IMR-90 (cell line): Measurements from ENCODE around the gene PLOD3. TPM values are rescaled to one million over a fixed set of nuclear protein-coding genes. Genes with fewer than 3 reads are reported as not detected.

Experiments used
- ATAC-seq: fragments of 200-7000 bp; cut with Tn5 transposase; 2 replicates; pipeline ENCODE4 v1.9.1; 2020; ENCODE audit warnings: low read depth, mild to moderate bottlenecking, moderate library complexity
- BruUV-seq: library from RNA; stranded (reverse); fragments of 400-500 nt; replicated peaks from 2 replicates; lab custom pipeline; 2021; lab: Mats Ljungman, UMichigan
- CTCF ChIA-PET: fragments of 300-600 bp; formaldehyde crosslinking; extraction: SDS; loops from one replicate; lab custom pipeline; 2021; ENCODE audit warnings: antibody characterized with exemption; lab: Yijun Ruan, JAX
- POLR2A ChIA-PET: fragments of 300-600 bp; sonication (Branson Sonifier 250); formaldehyde crosslinking; loops from one replicate; lab custom pipeline; 2022; ENCODE audit warnings: antibody characterized with exemption; ENCODE audit not compliant: unreplicated experiment; lab: Charles Lee
- DNase-seq: peaks from one replicate; pipeline ENCODE4 v3.0.0; 2013
- H2AFZ ChIP-seq: replicated peaks from 2 replicates; pipeline ENCODE3; 2013; ENCODE audit warnings: low read length, mild to moderate bottlenecking; ENCODE audit not compliant: poor library complexity
- H2AK5ac ChIP-seq: 2 replicates; pipeline ENCODE4 v1.6.1; 2013; ENCODE audit warnings: low read depth, low read length, inconsistent platforms
- H2AK9ac ChIP-seq: replicated peaks from 2 replicates; pipeline ENCODE3; 2013; ENCODE audit warnings: mild to moderate bottlenecking, low read depth, low read length, moderate library complexity; ENCODE audit not compliant: poor library complexity
- H2BK120ac ChIP-seq: 2 replicates; pipeline ENCODE4 v1.6.1; 2013; ENCODE audit warnings: low read depth, low read length, inconsistent platforms
- H2BK15ac ChIP-seq: 3 replicates; pipeline ENCODE4 v1.6.1; 2013; ENCODE audit warnings: low read depth, low read length, inconsistent platforms
- H2BK20ac ChIP-seq: 2 replicates; pipeline ENCODE4 v1.6.1; 2013; ENCODE audit warnings: low read depth, mild to moderate bottlenecking, inconsistent platforms, low read length, moderate library complexity
- H2BK5ac ChIP-seq: 2 replicates; pipeline ENCODE4 v1.6.1; 2013; ENCODE audit warnings: mild to moderate bottlenecking, low read depth, low read length, inconsistent platforms; ENCODE audit not compliant: poor library complexity, severe bottlenecking
- H3K14ac ChIP-seq: replicated peaks from 2 replicates; pipeline ENCODE4 v1.6.1; 2013; ENCODE audit warnings: low read depth, low read length, inconsistent platforms
- H3K18ac ChIP-seq: 2 replicates; pipeline ENCODE4 v1.6.1; 2013; ENCODE audit warnings: low read depth, low read length, control low read depth
- H3K23ac ChIP-seq: 2 replicates; pipeline ENCODE4 v1.6.1; 2013; ENCODE audit warnings: low read depth, low read length, inconsistent platforms
- H3K27ac ChIP-seq: 2 replicates; pipeline ENCODE4 v1.5.1; 2013; ENCODE audit warnings: mild to moderate bottlenecking, control low read depth, low read length; ENCODE audit not compliant: insufficient read depth
- H3K27me3 ChIP-seq: 2 replicates; pipeline ENCODE4 v1.6.1; 2013; ENCODE audit warnings: low read length; ENCODE audit not compliant: control insufficient read depth, insufficient read depth
- H3K36me3 ChIP-seq: 2 replicates; pipeline ENCODE4 v1.6.1; 2013; ENCODE audit warnings: low read length, mixed read lengths; ENCODE audit not compliant: control insufficient read depth, insufficient read depth
- H3K4ac ChIP-seq: 2 replicates; pipeline ENCODE4 v1.6.1; 2013; ENCODE audit warnings: low read depth, low read length, inconsistent platforms
- H3K4me1 ChIP-seq: 2 replicates; pipeline ENCODE4 v1.6.1; 2013; ENCODE audit warnings: low read length, mixed read lengths; ENCODE audit not compliant: control insufficient read depth, insufficient read depth
- H3K4me2 ChIP-seq: 2 replicates; pipeline ENCODE4 v1.6.1; 2013; ENCODE audit warnings: low read depth, mild to moderate bottlenecking, control low read depth, low read length, moderate library complexity
- H3K4me3 ChIP-seq: 2 replicates; pipeline ENCODE4 v1.5.1; 2013; ENCODE audit warnings: low read depth, mild to moderate bottlenecking, control low read depth, low read length, moderate library complexity; ENCODE audit not compliant: insufficient read depth
- H3K56ac ChIP-seq: 2 replicates; pipeline ENCODE4 v1.6.1; 2013; ENCODE audit warnings: low read length, inconsistent platforms; ENCODE audit not compliant: insufficient read depth; ENCODE audit errors: extremely low read depth
- H3K79me1 ChIP-seq, 2 experiments: 2 replicates each; pipeline ENCODE4 v1.6.1; 2013; ENCODE audit warnings: low read length in 2 of 2, inconsistent platforms in 1 of 2, low read depth in 1 of 2
- H3K9ac ChIP-seq: 2 replicates; pipeline ENCODE4 v1.6.1; 2013; ENCODE audit warnings: low read depth, low read length, control low read depth
- H3K9me1 ChIP-seq: 2 replicates; pipeline ENCODE4 v1.6.1; 2013; ENCODE audit warnings: low read length, inconsistent platforms; ENCODE audit not compliant: insufficient read depth
- H3K9me3 ChIP-seq: 2 replicates; pipeline ENCODE4 v1.6.1; 2013; ENCODE audit warnings: low read length; ENCODE audit not compliant: control insufficient read depth, insufficient read depth
- H4K20me1 ChIP-seq: 2 replicates; pipeline ENCODE4 v1.6.1; 2013; ENCODE audit warnings: low read length, inconsistent platforms; ENCODE audit not compliant: insufficient read depth
- H4K5ac ChIP-seq: 2 replicates; pipeline ENCODE4 v1.6.1; 2013; ENCODE audit warnings: mild to moderate bottlenecking, low read depth, low read length, control low read depth
- H4K8ac ChIP-seq, 2 experiments: 2 replicates each; pipeline ENCODE4 v1.6.1; 2013; ENCODE audit warnings: low read depth in 2 of 2, low read length in 2 of 2, control low read depth in 1 of 2, inconsistent platforms in 1 of 2
- H4K91ac ChIP-seq: 2 replicates; pipeline ENCODE4 v1.6.1; 2013; ENCODE audit warnings: low read depth, low read length, inconsistent platforms; ENCODE audit not compliant: insufficient read depth
- MAFK ChIP-seq: IDR thresholded peaks from 2 replicates; pipeline ENCODE4 v1.6.1; 2012; ENCODE audit warnings: low read depth, low read length, improper control_type of control experiment
- RAD21 ChIP-seq: IDR thresholded peaks from 2 replicates; pipeline ENCODE4 v1.6.1; 2012; ENCODE audit warnings: low read length, improper control_type of control experiment
- WGBS, 2 experiments: methylation state at CpG; one replicate each; pipeline versions ENCODE4 v1.1.5 to v1.1.7; 2013; ENCODE audit warnings: missing lambda C conversion rate in 2 of 2; ENCODE audit not compliant: insufficient read length in 1 of 2; ENCODE audit errors: extremely low coverage in 2 of 2; 5-methylcytosine and 5-hydroxymethylcytosine counted together
- dilution Hi-C: fragments of 300-500 bp; cut with HindIII; formaldehyde crosslinking; loops from one replicate; pipeline ENCODE4 v1.14.3; 2018; ENCODE audit warnings: low sequenced_read_pairs; ENCODE audit not compliant: unreplicated experiment
- in situ Hi-C: fragments of 300-500 bp; cut with MboI; formaldehyde crosslinking; loops from 3 replicates; pipeline ENCODE4 v1.14.3; 2019; ENCODE audit warnings: low sequenced_read_pairs, inconsistent platforms, mixed read lengths
- intact Hi-C: fragments of 100-400 bp; cut with micrococcal nuclease; formaldehyde crosslinking; loops from 2 replicates; pipeline ENCODE4 v1.10.0; 2022
- polyA plus RNA-seq, 3 experiments: library from polyadenylated mRNA; depleted of rRNA; stranded (reverse); fragments of >200 nt; gene quantifications; 2 replicates each; pipeline ENCODE4 v1.2.3, GENCODE V29; 2012; ENCODE audit warnings: low replicate concordance in 1 of 3
- total RNA-seq: library from RNA; depleted of rRNA; stranded (reverse); fragments of >200 nt; gene quantifications from 2 replicates; pipeline ENCODE4 v1.2.3, GENCODE V29; 2012

The PLOD3 gene
- total and polyA plus RNA-seq, 2 of the 4 experiments (the other 2 are of a cell fraction): 21.7 to 159 TPM

DNA sequence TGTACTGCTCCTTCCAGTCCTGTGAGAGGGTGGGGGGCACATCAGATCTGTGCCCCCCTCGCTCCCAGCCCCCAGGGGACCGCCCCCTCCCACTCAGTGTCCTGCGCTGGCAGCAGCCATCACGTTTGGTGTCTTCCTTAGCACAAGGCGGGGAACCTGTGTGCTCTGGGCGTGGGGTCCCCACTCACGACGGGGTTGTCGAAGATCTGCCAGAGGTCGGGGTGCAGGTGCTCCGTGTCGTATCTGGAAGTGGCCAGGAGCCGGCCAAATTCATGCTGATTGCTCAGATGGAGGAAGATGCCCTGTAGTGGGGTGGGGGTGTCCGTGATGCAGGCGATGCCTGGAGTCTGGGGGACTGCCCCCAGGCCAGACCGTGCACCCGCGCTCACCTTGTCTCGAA is 7.2 kb downstream of the PLOD3 start:
- H4K5ac ChIP-seq: no peak overlapping the region
- H2BK120ac ChIP-seq: no peak overlapping the region
- in situ Hi-C loops (no loop called here), dilution Hi-C loops (no loop called here), intact Hi-C loops (no loop called here)
- no peak overlapping the region for H3K56ac ChIP-seq
- no peaks in the 10 kb centered on the region for H3K27me3 ChIP-seq
- no peak overlapping the region for H3K4me3 ChIP-seq
- no peak overlapping the region for H3K27ac ChIP-seq
- no peaks in the 10 kb centered on the region for H3K4me1 ChIP-seq
- H4K91ac ChIP-seq: no peak overlapping the region
- no peaks in the 10 kb centered on the region; the same call in 1 of the 2 replicates for H4K20me1 ChIP-seq
- 98% methylated on average over 11 of the region's 19 CpGs; no CpG with 5 or more reads in 1 of the 2 experiments for WGBS, 2 experiments
- no peak overlapping the region for H3K4ac ChIP-seq
- H3K4me2 ChIP-seq: no peak overlapping the region
- H2AFZ ChIP-seq: no peak overlapping the region
- no peak overlapping the region for H3K23ac ChIP-seq
- H2AK9ac ChIP-seq: no peak overlapping the region
- no TSS peak for BruUV-seq
- ATAC-seq: no peak
- H3K79me1 ChIP-seq: peaks cover 0 to 5% of the 10 kb centered on the region in 2 experiments; a peak in 3 of 4 replicates
- TF ChIP-seq RAD21 (no peak), MAFK (no peak)
- H2BK5ac ChIP-seq: no peak overlapping the region
- no peaks in the 10 kb centered on the region for H3K9me1 ChIP-seq
- ChIA-PET POLR2A (no interaction called here), CTCF (no interaction called here)
- no peaks in the 10 kb centered on the region for H3K9me3 ChIP-seq
- no peak overlapping the region for H3K18ac ChIP-seq
- no peak overlapping the region for H2BK20ac ChIP-seq
- no peak overlapping the region for H2BK15ac ChIP-seq
- no peak overlapping the region for H3K14ac ChIP-seq
- DNase-seq: no peak
- no peak overlapping the region for H3K9ac ChIP-seq
- no peak overlapping the region for H2AK5ac ChIP-seq
- H4K8ac ChIP-seq: no peak overlapping the region
- peaks cover 56% of the 10 kb centered on the region for H3K36me3 ChIP-seq
